HS-27A (cell line): Measurements from ENCODE around the gene HS6ST1.
"Not testable (repeated sequence)": the region's sequence is repeated elsewhere in the genome, so short reads cannot be mapped to it uniquely, and the experiment has no call there.

Experiments used
- DNase-seq: peaks from one replicate; pipeline ENCODE4 v3.0.0-alpha.2; 2012; ENCODE audit warnings: low read depth, missing footprints

HS6ST1 gene

GRCh38 chr2:128280901-128281321 lies 37.8 kb downstream of the HS6ST1 start:
- no peak for DNase-seq

- no peak for DNase-seq
Observed at GRCh38 chr2:128280158-128280871, 38.4 kb downstream of the HS6ST1 start.

- no peak for DNase-seq
Observed at GRCh38 chr2:128279786-128280157, 38.9 kb downstream of the HS6ST1 start.

- DNase-seq, result no peak
Observed at GRCh38 chr2:128279009-128279408, 39.7 kb downstream of the HS6ST1 start.

- no peak for DNase-seq
Observed at GRCh38 chr2:128277961-128278681, 40.5 kb downstream of the HS6ST1 start.

- no peak for DNase-seq
Observed at GRCh38 chr2:128276878-128277675, 41.6 kb downstream of the HS6ST1 start.

- DNase-seq, result no peak
Observed at GRCh38 chr2:128275498-128276045, 43.1 kb downstream of the HS6ST1 start.

GRCh38 chr2:128274218-128274617 lies 44.5 kb downstream of the HS6ST1 start:
- no peak for DNase-seq

GRCh38 chr2:128273469-128274081 lies 45.1 kb downstream of the HS6ST1 start:
- DNase-seq, result no peak

GRCh38 chr2:128272601-128273468 lies 45.8 kb downstream of the HS6ST1 start:
- no peak for DNase-seq

- no peak for DNase-seq
Observed at GRCh38 chr2:128271911-128272600, 46.6 kb downstream of the HS6ST1 start.

- DNase-seq, result no peak
Observed at GRCh38 chr2:128271597-128271910, 47.1 kb downstream of the HS6ST1 start.

GRCh38 chr2:128270672-128271596 lies 47.7 kb downstream of the HS6ST1 start:
- no peak for DNase-seq

- DNase-seq, result no peak
Observed at GRCh38 chr2:128269990-128270671, 48.5 kb downstream of the HS6ST1 start.

- no peak for DNase-seq
Observed at GRCh38 chr2:128269063-128269989, 49.3 kb downstream of the HS6ST1 start.

- not testable (repeated sequence) for DNase-seq
Observed at GRCh38 chr2:128268611-128269010, 50.1 kb downstream of the HS6ST1 start.

GRCh38 chr2:128268145-128268544 lies 50.5 kb downstream of the HS6ST1 start:
- not testable (repeated sequence) for DNase-seq

- not testable (repeated sequence) for DNase-seq
Observed at GRCh38 chr2:128267649-128268048, 51.0 kb downstream of the HS6ST1 start.
